K562 treated with DMSO at 1 percent for 4 hours (cell line): Measurements from ENCODE around the gene HLA-DOA. TPM values are rescaled to one million over a fixed set of nuclear protein-coding genes. Genes with fewer than 3 reads are reported as not detected.

Experiments
- total RNA-seq: library from RNA; unstranded; fragments of 300-600 nt; gene quantifications from 2 replicates; pipeline ENCODE4 v1.2.3, GENCODE V29; 2022; ENCODE audit not compliant: insufficient read depth

Gene HLA-DOA
- not detected in 2 replicates for total RNA-seq

GRCh38 chr6:33008944-33009861 lies at the start of gene HLA-DOA:
TSS of gene HLA-DOA (minus strand) at chr6:33009591.

GRCh38 chr6:32968093-32968866 lies 41.1 kb downstream of the HLA-DOA start, which contains the start of gene BRD2:
TSS of gene BRD2 (plus strand) at chr6:32968594. CDS start at chr6:32972899, 4,305 bp downstream.

Other genes starting within 250 kb of the HLA-DOA start
- gene HLA-DQB2, start 246.1 kb downstream of the HLA-DOA start, total RNA-seq, result not detected in 2 replicates
- 0.65 TPM in 1 of 2 replicates, not detected in the other for gene HLA-DOB, start 192.6 kb downstream of the HLA-DOA start, total RNA-seq
- gene TAP2, start 170.9 kb downstream of the HLA-DOA start, total RNA-seq, result 16.1 and 28.3 TPM in 2 replicates
- 18.0 and 21.9 TPM in 2 replicates for gene PSMB8, start 165.5 kb downstream of the HLA-DOA start, total RNA-seq
- 13.9 and 16.3 TPM in 2 replicates for gene TAP1, start 155.9 kb downstream of the HLA-DOA start, total RNA-seq
- 13.7 and 20.4 TPM in 2 replicates for gene PSMB9, start 155.4 kb downstream of the HLA-DOA start, total RNA-seq
- not detected in 2 replicates for gene HLA-DMB, start 68.6 kb downstream of the HLA-DOA start, total RNA-seq
- gene HLA-DMA, start 56.5 kb downstream of the HLA-DOA start, total RNA-seq, result 0.75 TPM in 1 of 2 replicates, not detected in the other
- gene BRD2, start 41.0 kb downstream of the HLA-DOA start, total RNA-seq, result 180 and 276 TPM in 2 replicates
- not detected in 2 replicates for gene HLA-DPA1, start 64.1 kb upstream of the HLA-DOA start, total RNA-seq
- gene HLA-DPB1, start 66.4 kb upstream of the HLA-DOA start, total RNA-seq, result not detected in 2 replicates
- 0.17 and 0.19 TPM in 2 replicates for gene COL11A2, start 182.9 kb upstream of the HLA-DOA start, total RNA-seq
- 26.4 and 32.8 TPM in 2 replicates for gene RXRB, start 191.1 kb upstream of the HLA-DOA start, total RNA-seq
- gene SLC39A7, start 191.3 kb upstream of the HLA-DOA start, total RNA-seq, result 148 and 178 TPM in 2 replicates
- gene HSD17B8, start 195.1 kb upstream of the HLA-DOA start, total RNA-seq, result 10.2 and 19.0 TPM in 2 replicates
- 48.6 and 58.0 TPM in 2 replicates for gene RING1, start 198.9 kb upstream of the HLA-DOA start, total RNA-seq